H1 (cell line): Measurements from ENCODE around the gene BPIFB3. TPM values are rescaled to one million over a fixed set of nuclear protein-coding genes. Genes with fewer than 3 reads are reported as not detected.

Source experiments
- CHD2 ChIP-seq: IDR thresholded peaks from 2 replicates; pipeline ENCODE4 v1.6.1; 2012; ENCODE audit warnings: low read length, improper control_type of control experiment
- EP300 ChIP-seq, 2 experiments: IDR thresholded peaks; 1 replicate in 1 of 2; 2 replicates in 1 of 2; pipeline ENCODE4 v1.6.1; 2011 to 2012; ENCODE audit warnings: low read depth in 2 of 2, low read length in 2 of 2, mild to moderate bottlenecking in 2 of 2, borderline replicate concordance in 1 of 2, inconsistent platforms in 1 of 2, moderate library complexity in 1 of 2
- KDM5A ChIP-seq: fragments of 200-600 bp; IDR thresholded peaks from 2 replicates; pipeline ENCODE4 v1.7.1; 2012; ENCODE audit warnings: mild to moderate bottlenecking, low read length, inconsistent platforms, mixed read lengths
- POLR2A ChIP-seq, 2 experiments: IDR thresholded peaks; 1 replicate in 1 of 2; 2 replicates in 1 of 2; pipeline ENCODE4 v1.6.1; 2011; ENCODE audit warnings: low read depth in 2 of 2, low read length in 2 of 2, mild to moderate bottlenecking in 2 of 2; ENCODE audit errors: control extremely low read depth in 1 of 2
- SIX5 ChIP-seq: IDR thresholded peaks from 2 replicates; pipeline ENCODE4 v1.6.1; 2011; ENCODE audit warnings: mild to moderate bottlenecking, low read depth, low read length
- TBP ChIP-seq: IDR thresholded peaks from 2 replicates; pipeline ENCODE4 v1.6.1; 2011; ENCODE audit warnings: low read depth, low read length, improper control_type of control experiment
- polyA plus RNA-seq, 7 experiments: library from polyadenylated mRNA; depleted of rRNA in 3 of 7; stranded (reverse) in 5 of 7; unstranded in 2 of 7; fragments of >200 nt in 5 of 7; fragments of 200-250 nt in 2 of 7; gene quantifications; 1 replicate in 5 of 7; 2 replicates in 1 of 7; 4 replicates in 1 of 7; pipeline versions ENCODE4 v1.2.1 to v1.2.3, GENCODE V29; 2011 to 2013; ENCODE audit warnings: missing spikeins in 2 of 7, mixed read lengths in 2 of 7
- total RNA-seq: library from RNA; stranded (reverse); fragmentation: NEBNext Ultra II Directional; extraction: Animal tissue kit (Norgen Biotek cat#: 25700); gene quantifications from 2 replicates; pipeline ENCODE4 v1.2.1, GENCODE V29; 2021
- TF ChIP-seq, protein P1 (sequence below): fragments of 300-600 bp; sonication (generic); IDR thresholded peaks from 2 replicates; pipeline ENCODE4 v1.7.1; 2012; ENCODE audit warnings: low read length, moderate library complexity, mild to moderate bottlenecking, inconsistent platforms; ENCODE audit not compliant: insufficient replicate concordance
- TF ChIP-seq, protein P2 (sequence below), 3 experiments: IDR thresholded peaks; 1 replicate in 2 of 3; 2 replicates in 1 of 3; pipeline versions ENCODE4 v1.5.1 to v1.6.1; 2011; ENCODE audit warnings: low read length in 3 of 3, mild to moderate bottlenecking in 3 of 3, inconsistent platforms in 2 of 3, low read depth in 1 of 3, moderate library complexity in 1 of 3; ENCODE audit not compliant: insufficient read depth in 1 of 3; ENCODE audit errors: control extremely low read depth in 1 of 3

The BPIFB3 gene
- total and polyA plus RNA-seq, 2 of the 8 experiments (the other 6 are each of a cell fraction or from before 2014, with no cell fraction given) = not detected

DNA sequence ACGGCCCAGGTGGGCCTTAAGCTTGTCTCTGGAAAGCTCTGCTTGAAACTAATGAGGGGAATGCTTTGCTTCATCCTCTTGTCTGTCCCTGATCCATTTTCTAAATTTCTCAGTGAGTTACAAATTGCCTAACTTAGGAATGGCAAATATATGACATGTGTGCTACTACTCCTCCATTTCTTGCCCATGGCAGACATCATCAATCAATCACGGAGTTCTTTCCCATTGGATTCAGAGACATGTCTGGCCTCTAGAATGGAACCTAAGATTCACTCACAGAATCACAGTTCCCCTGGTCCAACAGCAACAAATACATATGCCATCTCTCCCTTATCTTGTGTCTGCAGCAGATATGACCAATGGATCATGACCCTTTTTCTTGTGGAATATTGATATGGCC, 19.1 kb downstream of the BPIFB3 start (continued):
- TF ChIP-seq, protein P1, sequence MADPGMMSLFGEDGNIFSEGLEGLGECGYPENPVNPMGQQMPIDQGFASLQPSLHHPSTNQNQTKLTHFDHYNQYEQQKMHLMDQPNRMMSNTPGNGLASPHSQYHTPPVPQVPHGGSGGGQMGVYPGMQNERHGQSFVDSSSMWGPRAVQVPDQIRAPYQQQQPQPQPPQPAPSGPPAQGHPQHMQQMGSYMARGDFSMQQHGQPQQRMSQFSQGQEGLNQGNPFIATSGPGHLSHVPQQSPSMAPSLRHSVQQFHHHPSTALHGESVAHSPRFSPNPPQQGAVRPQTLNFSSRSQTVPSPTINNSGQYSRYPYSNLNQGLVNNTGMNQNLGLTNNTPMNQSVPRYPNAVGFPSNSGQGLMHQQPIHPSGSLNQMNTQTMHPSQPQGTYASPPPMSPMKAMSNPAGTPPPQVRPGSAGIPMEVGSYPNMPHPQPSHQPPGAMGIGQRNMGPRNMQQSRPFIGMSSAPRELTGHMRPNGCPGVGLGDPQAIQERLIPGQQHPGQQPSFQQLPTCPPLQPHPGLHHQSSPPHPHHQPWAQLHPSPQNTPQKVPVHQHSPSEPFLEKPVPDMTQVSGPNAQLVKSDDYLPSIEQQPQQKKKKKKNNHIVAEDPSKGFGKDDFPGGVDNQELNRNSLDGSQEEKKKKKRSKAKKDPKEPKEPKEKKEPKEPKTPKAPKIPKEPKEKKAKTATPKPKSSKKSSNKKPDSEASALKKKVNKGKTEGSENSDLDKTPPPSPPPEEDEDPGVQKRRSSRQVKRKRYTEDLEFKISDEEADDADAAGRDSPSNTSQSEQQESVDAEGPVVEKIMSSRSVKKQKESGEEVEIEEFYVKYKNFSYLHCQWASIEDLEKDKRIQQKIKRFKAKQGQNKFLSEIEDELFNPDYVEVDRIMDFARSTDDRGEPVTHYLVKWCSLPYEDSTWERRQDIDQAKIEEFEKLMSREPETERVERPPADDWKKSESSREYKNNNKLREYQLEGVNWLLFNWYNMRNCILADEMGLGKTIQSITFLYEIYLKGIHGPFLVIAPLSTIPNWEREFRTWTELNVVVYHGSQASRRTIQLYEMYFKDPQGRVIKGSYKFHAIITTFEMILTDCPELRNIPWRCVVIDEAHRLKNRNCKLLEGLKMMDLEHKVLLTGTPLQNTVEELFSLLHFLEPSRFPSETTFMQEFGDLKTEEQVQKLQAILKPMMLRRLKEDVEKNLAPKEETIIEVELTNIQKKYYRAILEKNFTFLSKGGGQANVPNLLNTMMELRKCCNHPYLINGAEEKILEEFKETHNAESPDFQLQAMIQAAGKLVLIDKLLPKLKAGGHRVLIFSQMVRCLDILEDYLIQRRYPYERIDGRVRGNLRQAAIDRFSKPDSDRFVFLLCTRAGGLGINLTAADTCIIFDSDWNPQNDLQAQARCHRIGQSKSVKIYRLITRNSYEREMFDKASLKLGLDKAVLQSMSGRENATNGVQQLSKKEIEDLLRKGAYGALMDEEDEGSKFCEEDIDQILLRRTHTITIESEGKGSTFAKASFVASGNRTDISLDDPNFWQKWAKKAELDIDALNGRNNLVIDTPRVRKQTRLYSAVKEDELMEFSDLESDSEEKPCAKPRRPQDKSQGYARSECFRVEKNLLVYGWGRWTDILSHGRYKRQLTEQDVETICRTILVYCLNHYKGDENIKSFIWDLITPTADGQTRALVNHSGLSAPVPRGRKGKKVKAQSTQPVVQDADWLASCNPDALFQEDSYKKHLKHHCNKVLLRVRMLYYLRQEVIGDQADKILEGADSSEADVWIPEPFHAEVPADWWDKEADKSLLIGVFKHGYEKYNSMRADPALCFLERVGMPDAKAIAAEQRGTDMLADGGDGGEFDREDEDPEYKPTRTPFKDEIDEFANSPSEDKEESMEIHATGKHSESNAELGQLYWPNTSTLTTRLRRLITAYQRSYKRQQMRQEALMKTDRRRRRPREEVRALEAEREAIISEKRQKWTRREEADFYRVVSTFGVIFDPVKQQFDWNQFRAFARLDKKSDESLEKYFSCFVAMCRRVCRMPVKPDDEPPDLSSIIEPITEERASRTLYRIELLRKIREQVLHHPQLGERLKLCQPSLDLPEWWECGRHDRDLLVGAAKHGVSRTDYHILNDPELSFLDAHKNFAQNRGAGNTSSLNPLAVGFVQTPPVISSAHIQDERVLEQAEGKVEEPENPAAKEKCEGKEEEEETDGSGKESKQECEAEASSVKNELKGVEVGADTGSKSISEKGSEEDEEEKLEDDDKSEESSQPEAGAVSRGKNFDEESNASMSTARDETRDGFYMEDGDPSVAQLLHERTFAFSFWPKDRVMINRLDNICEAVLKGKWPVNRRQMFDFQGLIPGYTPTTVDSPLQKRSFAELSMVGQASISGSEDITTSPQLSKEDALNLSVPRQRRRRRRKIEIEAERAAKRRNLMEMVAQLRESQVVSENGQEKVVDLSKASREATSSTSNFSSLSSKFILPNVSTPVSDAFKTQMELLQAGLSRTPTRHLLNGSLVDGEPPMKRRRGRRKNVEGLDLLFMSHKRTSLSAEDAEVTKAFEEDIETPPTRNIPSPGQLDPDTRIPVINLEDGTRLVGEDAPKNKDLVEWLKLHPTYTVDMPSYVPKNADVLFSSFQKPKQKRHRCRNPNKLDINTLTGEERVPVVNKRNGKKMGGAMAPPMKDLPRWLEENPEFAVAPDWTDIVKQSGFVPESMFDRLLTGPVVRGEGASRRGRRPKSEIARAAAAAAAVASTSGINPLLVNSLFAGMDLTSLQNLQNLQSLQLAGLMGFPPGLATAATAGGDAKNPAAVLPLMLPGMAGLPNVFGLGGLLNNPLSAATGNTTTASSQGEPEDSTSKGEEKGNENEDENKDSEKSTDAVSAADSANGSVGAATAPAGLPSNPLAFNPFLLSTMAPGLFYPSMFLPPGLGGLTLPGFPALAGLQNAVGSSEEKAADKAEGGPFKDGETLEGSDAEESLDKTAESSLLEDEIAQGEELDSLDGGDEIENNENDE = no peak
- TF ChIP-seq CHD2 (no peak), SIX5 (no peak), POLR2A (IDR thresholded peaks at IDR 0.05; ENCODE audit: control extremely low read depth in 1 of 2, low read depth in 2 of 2, low read length in 2 of 2) (no peak), KDM5A (no peak), TBP (no peak), EP300 (IDR thresholded peaks at IDR 0.05; ENCODE audit: borderline replicate concordance in 1 of 2, low read depth in 2 of 2, low read length in 2 of 2) (no peak)
- TF ChIP-seq, protein P2, sequence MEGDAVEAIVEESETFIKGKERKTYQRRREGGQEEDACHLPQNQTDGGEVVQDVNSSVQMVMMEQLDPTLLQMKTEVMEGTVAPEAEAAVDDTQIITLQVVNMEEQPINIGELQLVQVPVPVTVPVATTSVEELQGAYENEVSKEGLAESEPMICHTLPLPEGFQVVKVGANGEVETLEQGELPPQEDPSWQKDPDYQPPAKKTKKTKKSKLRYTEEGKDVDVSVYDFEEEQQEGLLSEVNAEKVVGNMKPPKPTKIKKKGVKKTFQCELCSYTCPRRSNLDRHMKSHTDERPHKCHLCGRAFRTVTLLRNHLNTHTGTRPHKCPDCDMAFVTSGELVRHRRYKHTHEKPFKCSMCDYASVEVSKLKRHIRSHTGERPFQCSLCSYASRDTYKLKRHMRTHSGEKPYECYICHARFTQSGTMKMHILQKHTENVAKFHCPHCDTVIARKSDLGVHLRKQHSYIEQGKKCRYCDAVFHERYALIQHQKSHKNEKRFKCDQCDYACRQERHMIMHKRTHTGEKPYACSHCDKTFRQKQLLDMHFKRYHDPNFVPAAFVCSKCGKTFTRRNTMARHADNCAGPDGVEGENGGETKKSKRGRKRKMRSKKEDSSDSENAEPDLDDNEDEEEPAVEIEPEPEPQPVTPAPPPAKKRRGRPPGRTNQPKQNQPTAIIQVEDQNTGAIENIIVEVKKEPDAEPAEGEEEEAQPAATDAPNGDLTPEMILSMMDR (IDR thresholded peaks at IDR 0.05; ENCODE audit: control extremely low read depth in 1 of 3, insufficient read depth in 1 of 3, low read depth in 1 of 3, low read length in 3 of 3) = no peak
